RWPE1 (cell line): Measurements from ENCODE around the gene HRH3.

Source experiments
- CTCF ChIA-PET: fragments of 350-600 bp; sonication (Branson Sonifier 250); formaldehyde crosslinking; extraction: SDS; loops from one replicate; lab custom pipeline; 2021; lab: Yijun Ruan, JAX
- POLR2A ChIA-PET: fragments of 400-600 bp; formaldehyde crosslinking; extraction: SDS; loops from one replicate; lab custom pipeline; 2020; ENCODE audit warnings: antibody characterized with exemption; ENCODE audit not compliant: low non-redundant PET; lab: Yijun Ruan, JAX
- DNase-seq: peaks from one replicate; pipeline ENCODE4 v3.0.0; 2012; ENCODE audit warnings: low spot score
- H3K27ac ChIP-seq: fragments of 450-650 bp; 2 replicates; pipeline ENCODE4 v1.5.1; 2017
- CTCF ChIP-seq: fragments of 450-650 bp; conservative IDR thresholded peaks from 2 replicates; pipeline ENCODE4 v1.5.1; 2017; ENCODE audit warnings: low read depth, mild to moderate bottlenecking

Gene HRH3

GRCh38 chr20:62167474-62167873 is 52.6 kb downstream of the HRH3 start:
- 0 out of 2 replicates have a peak overlapping the region, but pooled peaks have one; percentile 3 for H3K27ac ChIP-seq
- DNase-seq = no peak
- ChIA-PET POLR2A (interaction anchor here (0.7 kb wide), 1 partner anchor 207 kb away, joined by 16 read pairs; no protein-coding TSS in a partner anchor), CTCF (interaction anchor here (0.6 kb wide), 1 partner anchor 805 kb away, joined by 3 read pairs; no protein-coding TSS in a partner anchor)
- no peak for TF ChIP-seq CTCF

DNA sequence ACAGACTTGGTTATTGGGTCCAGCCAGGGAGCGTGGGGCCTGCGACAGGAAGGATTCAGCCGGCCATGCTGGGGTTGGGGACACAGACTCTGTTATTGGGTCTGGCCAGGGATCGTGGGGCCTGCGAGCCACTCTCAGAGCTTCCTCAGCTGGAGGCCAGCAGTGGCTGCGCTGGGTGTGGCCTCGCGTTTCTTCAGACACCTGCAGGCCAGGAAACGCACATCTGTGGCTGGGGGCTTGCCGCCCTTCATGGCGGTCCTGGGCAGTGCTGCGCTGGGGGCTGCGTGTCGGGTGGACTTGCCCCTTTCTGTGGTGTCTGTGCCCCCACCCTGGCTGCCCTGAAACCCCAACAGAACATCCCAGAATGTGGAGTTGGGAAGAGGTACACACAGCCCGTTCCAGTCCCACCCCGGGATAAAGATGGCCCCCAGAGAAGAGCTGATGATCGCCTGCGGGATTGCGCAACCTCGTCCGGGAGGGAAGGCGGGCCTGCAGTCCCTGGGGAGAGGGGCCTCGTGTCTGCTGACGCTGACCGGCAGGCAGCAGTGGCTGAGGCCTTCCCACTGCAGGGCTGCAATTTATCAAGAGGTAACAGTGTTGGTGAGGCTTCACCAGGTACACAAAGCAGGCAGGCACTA is 54.2 kb downstream of the HRH3 start:
- peak overlapping the region; percentile 89 for H3K27ac ChIP-seq
- POLR2A ChIA-PET = no interaction called here
- no peak for TF ChIP-seq CTCF
- CTCF ChIA-PET = no interaction called here
- no peak for DNase-seq
